Caco-2 (cell line): ENCODE results near the gene PPM1F. TPM values are rescaled to one million over a fixed set of nuclear protein-coding genes. Genes with fewer than 3 reads are reported as not detected.

Source experiments
- BruUV-seq: library from RNA; stranded (reverse); fragments of 400-500 nt; replicated peaks from 2 replicates; lab custom pipeline; 2021; lab: Mats Ljungman, UMichigan
- CTCF ChIA-PET: fragments of 300-600 bp; sonication (Branson Sonifier 250); formaldehyde crosslinking; loops from one replicate; lab custom pipeline; 2022; ENCODE audit warnings: antibody characterized with exemption; lab: Charles Lee
- POLR2A ChIA-PET: fragments of 300-600 bp; sonication (Branson Sonifier 250); formaldehyde crosslinking; loops from one replicate; lab custom pipeline; 2022; ENCODE audit warnings: antibody characterized with exemption; lab: Charles Lee
- DNase-seq, 2 experiments: peaks; one replicate each; pipeline versions ENCODE4 v3.0.0 to v3.0.0-alpha.2; 2020 to 2022
- H3K27me3 ChIP-seq: replicated peaks from 2 replicates; pipeline ENCODE4 v1.6.0; 2011; ENCODE audit warnings: low read length; ENCODE audit not compliant: control insufficient read depth, insufficient read depth
- H3K36me3 ChIP-seq: 2 replicates; pipeline ENCODE4 v1.5.1; 2011; ENCODE audit warnings: low read length; ENCODE audit not compliant: control insufficient read depth, insufficient read depth
- H3K4me1 ChIP-seq: fragments of 250-450 bp; sonication (Bioruptor Pico); 2 replicates; pipeline ENCODE4 v1.5.1; 2020; ENCODE audit warnings: mild to moderate bottlenecking
- H3K4me3 ChIP-seq: 2 replicates; pipeline ENCODE4 v1.5.1; 2011; ENCODE audit warnings: low read depth, mild to moderate bottlenecking, control low read depth, low read length
- H3K9me3 ChIP-seq: fragments of 250-450 bp; sonication (Bioruptor Pico); 2 replicates; pipeline ENCODE4 v1.5.1; 2020; ENCODE audit warnings: mild to moderate bottlenecking, moderate library complexity
- H3K27ac Mint-ChIP-seq: one replicate; pipeline ENCODE4 v1.8.0; 2022; ENCODE audit warnings: mixed read lengths; ENCODE audit not compliant: unreplicated experiment
- H3K27me3 Mint-ChIP-seq: one replicate; pipeline ENCODE4 v1.8.0; 2022; ENCODE audit warnings: mixed read lengths; ENCODE audit not compliant: insufficient read depth, unreplicated experiment
- H3K36me3 Mint-ChIP-seq: one replicate; pipeline ENCODE4 v1.8.0; 2022; ENCODE audit warnings: mild to moderate bottlenecking, mixed read lengths; ENCODE audit not compliant: insufficient read depth, unreplicated experiment
- H3K4me1 Mint-ChIP-seq: one replicate; pipeline ENCODE4 v1.8.0; 2022; ENCODE audit warnings: low read depth, mixed read lengths; ENCODE audit not compliant: unreplicated experiment
- H3K4me3 Mint-ChIP-seq: one replicate; pipeline ENCODE4 v1.8.0; 2022; ENCODE audit warnings: mild to moderate bottlenecking, moderate library complexity, mixed read lengths; ENCODE audit not compliant: unreplicated experiment
- H3K9me3 Mint-ChIP-seq: one replicate; pipeline ENCODE4 v1.8.0; 2022; ENCODE audit warnings: mixed read lengths; ENCODE audit not compliant: unreplicated experiment
- CTCF ChIP-seq, 2 experiments: fragments of 200-600 bp in 1 of 2; IDR thresholded peaks; 1 replicate in 1 of 2; 2 replicates in 1 of 2; pipeline versions ENCODE4 v1.5.1 to v1.8.0; 2011 to 2022; ENCODE audit warnings: antibody characterized with exemption in 1 of 2, control low read depth in 1 of 2, inconsistent platforms in 1 of 2, low read depth in 1 of 2, low read length in 1 of 2, mild to moderate bottlenecking in 1 of 2, moderate library complexity in 1 of 2; ENCODE audit not compliant: insufficient read depth in 1 of 2, severe bottlenecking in 1 of 2, unreplicated experiment in 1 of 2
- intact Hi-C: fragments of 100-400 bp; cut with micrococcal nuclease; formaldehyde crosslinking; loops from one replicate; pipeline ENCODE4 v1.10.0; 2022; ENCODE audit not compliant: unreplicated experiment
- total RNA-seq: library from RNA; stranded (reverse); gene quantifications from 2 replicates; pipeline ENCODE4 v1.2.3, GENCODE V29; 2022

Gene PPM1F
- total RNA-seq, 1 experiment from 2014 or later = 25.8 TPM

- no peak overlapping the region for H3K4me3 Mint-ChIP-seq
- H3K27me3 Mint-ChIP-seq = no peaks in the 10 kb centered on the region
- ChIA-PET CTCF (no interaction called here), POLR2A (no interaction called here)
- no TSS peak for BruUV-seq
- no peaks in the 10 kb centered on the region for H3K27me3 ChIP-seq
- no peaks in the 10 kb centered on the region for H3K36me3 ChIP-seq
- intact Hi-C loops = no loop called here
- no peaks in the 10 kb centered on the region for H3K9me3 Mint-ChIP-seq
- no peaks in the 10 kb centered on the region; the same call in 1 of the 2 replicates for H3K4me1 ChIP-seq
- H3K4me1 Mint-ChIP-seq = no peaks in the 10 kb centered on the region
- H3K27ac Mint-ChIP-seq = no peak overlapping the region
- H3K4me3 ChIP-seq = no peak overlapping the region
- H3K36me3 Mint-ChIP-seq = no peaks in the 10 kb centered on the region
- H3K9me3 ChIP-seq = no peaks in the 10 kb centered on the region
- DNase-seq = no peak
- no peak for TF ChIP-seq CTCF (IDR thresholded peaks at IDR 0.05; ENCODE audit: insufficient read depth in 1 of 2, low read depth in 1 of 2, low read length in 1 of 2, severe bottlenecking in 1 of 2, unreplicated experiment in 1 of 2)
Measured at GRCh38 chr22:21904250-21904789, 48.3 kb downstream of the PPM1F start.

- BruUV-seq = no TSS peak
- no peaks in the 10 kb centered on the region for H3K4me1 Mint-ChIP-seq
- POLR2A ChIA-PET = no interaction called here
- Histone ChIP-seq H3K4me1 (no peaks in the 10 kb centered on the region; the same call in 1 of the 2 replicates), H3K9me3 (no peaks in the 10 kb centered on the region), H3K36me3 (no peaks in the 10 kb centered on the region), H3K4me3 (no peak overlapping the region), H3K27me3 (no peaks in the 10 kb centered on the region)
- TF ChIP-seq CTCF (IDR thresholded peaks at IDR 0.05; ENCODE audit: insufficient read depth in 1 of 2, low read depth in 1 of 2, low read length in 1 of 2, severe bottlenecking in 1 of 2, unreplicated experiment in 1 of 2) = no peak
- no peak overlapping the region for H3K27ac Mint-ChIP-seq
- intact Hi-C loops = loop anchor here (2.0 kb wide), 1 partner anchor 38 kb away; no protein-coding TSS in a partner anchor
- H3K27me3 Mint-ChIP-seq = no peaks in the 10 kb centered on the region
- DNase-seq = no peak
- H3K4me3 Mint-ChIP-seq = no peak overlapping the region
- H3K36me3 Mint-ChIP-seq = no peaks in the 10 kb centered on the region
- CTCF ChIA-PET = no interaction called here
- no peaks in the 10 kb centered on the region for H3K9me3 Mint-ChIP-seq
Measured at GRCh38 chr22:21903283-21903682, 49.4 kb downstream of the PPM1F start.

DNA sequence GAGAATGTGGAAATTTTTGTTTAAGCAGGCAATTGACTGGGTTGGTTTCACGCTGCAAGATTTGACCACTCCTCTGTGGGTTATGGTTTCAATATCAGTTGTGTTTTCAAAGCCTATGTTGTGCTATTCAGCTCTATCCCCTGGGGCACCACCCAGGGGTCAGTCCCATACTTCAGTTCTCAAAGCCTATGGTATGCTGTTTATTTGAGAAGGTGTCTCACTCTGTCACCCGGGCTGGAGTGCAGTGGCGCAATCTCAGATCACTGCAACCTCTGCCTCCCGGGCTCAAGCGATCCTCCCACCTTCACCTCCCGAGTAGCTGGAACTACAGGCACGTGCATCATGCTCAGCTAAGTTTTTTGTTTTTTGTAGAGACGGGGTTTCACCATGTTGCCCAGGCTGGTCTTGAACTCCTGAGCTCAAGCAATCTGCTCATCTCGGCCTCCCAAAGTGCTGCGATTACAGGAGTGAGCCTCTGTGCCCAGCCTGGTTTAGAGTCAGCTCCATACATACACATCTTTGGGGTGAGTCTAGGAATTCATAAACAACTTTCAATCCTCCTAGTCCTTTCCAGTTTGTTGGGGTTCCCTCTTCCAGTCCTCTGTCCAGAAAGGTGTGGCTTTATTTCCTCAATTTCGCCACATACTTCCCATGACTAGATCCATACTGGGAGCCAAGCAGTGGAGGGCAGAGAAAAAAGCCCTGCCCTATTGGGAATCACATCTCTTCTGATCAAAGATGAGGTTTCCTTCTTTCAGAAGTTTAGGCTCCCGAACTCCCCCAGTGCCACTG, 50.2 kb downstream of the PPM1F start:
- H3K27ac Mint-ChIP-seq = peak overlapping the region; percentile 48
- TF ChIP-seq CTCF (IDR thresholded peaks at IDR 0.05; ENCODE audit: insufficient read depth in 1 of 2, low read depth in 1 of 2, low read length in 1 of 2, severe bottlenecking in 1 of 2, unreplicated experiment in 1 of 2) = no peak

More for the DNA sequence above, 50.2 kb downstream of the PPM1F start:
- DNase-seq = peak; percentile 65 to 72
- no peaks in the 10 kb centered on the region for H3K9me3 Mint-ChIP-seq
- no peaks in the 10 kb centered on the region for H3K4me1 Mint-ChIP-seq
- H3K4me3 Mint-ChIP-seq = no peak overlapping the region
- H3K27me3 Mint-ChIP-seq = no peaks in the 10 kb centered on the region
- BruUV-seq = no TSS peak
- Histone ChIP-seq H3K36me3 (no peaks in the 10 kb centered on the region), H3K4me1 (no peaks in the 10 kb centered on the region; the same call in 1 of the 2 replicates), H3K9me3 (no peaks in the 10 kb centered on the region), H3K4me3 (no peak overlapping the region), H3K27me3 (no peaks in the 10 kb centered on the region)
- H3K36me3 Mint-ChIP-seq = no peaks in the 10 kb centered on the region
- ChIA-PET POLR2A (no interaction called here), CTCF (interaction anchor here (0.6 to 1.1 kb wide), 2 partner anchors 13 to 36 kb away, joined by 4 to 6 read pairs; no protein-coding TSS in a partner anchor)
- intact Hi-C loops = loop anchor here (2.0 kb wide), 1 partner anchor 38 kb away; no protein-coding TSS in a partner anchor
